Mesothelial cell of epicardium (in vitro differentiated cells): ENCODE results near the gene CEP41. TPM values are rescaled to one million over a fixed set of nuclear protein-coding genes. Genes with fewer than 3 reads are reported as not detected.
A peak's percentile ranks its signal among the peaks of the same experiment; 100 is the strongest.

Experiments
- DNase-seq, 2 experiments: peaks; one replicate each; pipeline ENCODE4 v3.0.0; 2021; ENCODE audit warnings: low spot score in 2 of 2; ENCODE audit not compliant: unreplicated experiment in 2 of 2
- H3K27ac Mint-ChIP-seq: 2 replicates; pipeline ENCODE4 v1.8.0; 2021; ENCODE audit warnings: mixed read lengths
- H3K27me3 Mint-ChIP-seq: 2 replicates; pipeline ENCODE4 v1.8.0; 2021; ENCODE audit warnings: low read depth, mixed read lengths
- H3K36me3 Mint-ChIP-seq: 2 replicates; pipeline ENCODE4 v1.8.0; 2021; ENCODE audit warnings: mixed read lengths
- H3K4me1 Mint-ChIP-seq: 2 replicates; pipeline ENCODE4 v1.8.0; 2021; ENCODE audit warnings: mixed read lengths
- H3K4me3 Mint-ChIP-seq: 2 replicates; pipeline ENCODE4 v1.8.0; 2021; ENCODE audit warnings: mild to moderate bottlenecking, moderate library complexity, mixed read lengths
- H3K9me3 Mint-ChIP-seq: 2 replicates; pipeline ENCODE4 v1.8.0; 2021; ENCODE audit warnings: mixed read lengths
- total RNA-seq: library from RNA; stranded (reverse); gene quantifications from 3 replicates; pipeline ENCODE4 v1.2.1, GENCODE V29; 2021
- TF ChIP-seq, protein P1 (sequence below): fragments of 200-600 bp; sonication (generic); IDR thresholded peaks from one replicate; pipeline ENCODE4 v1.5.0; 2021; ENCODE audit warnings: antibody characterized with exemption; ENCODE audit not compliant: unreplicated experiment

The CEP41 gene
- total RNA-seq, 1 donor from 2014 or later = 22.5 TPM

DNA sequence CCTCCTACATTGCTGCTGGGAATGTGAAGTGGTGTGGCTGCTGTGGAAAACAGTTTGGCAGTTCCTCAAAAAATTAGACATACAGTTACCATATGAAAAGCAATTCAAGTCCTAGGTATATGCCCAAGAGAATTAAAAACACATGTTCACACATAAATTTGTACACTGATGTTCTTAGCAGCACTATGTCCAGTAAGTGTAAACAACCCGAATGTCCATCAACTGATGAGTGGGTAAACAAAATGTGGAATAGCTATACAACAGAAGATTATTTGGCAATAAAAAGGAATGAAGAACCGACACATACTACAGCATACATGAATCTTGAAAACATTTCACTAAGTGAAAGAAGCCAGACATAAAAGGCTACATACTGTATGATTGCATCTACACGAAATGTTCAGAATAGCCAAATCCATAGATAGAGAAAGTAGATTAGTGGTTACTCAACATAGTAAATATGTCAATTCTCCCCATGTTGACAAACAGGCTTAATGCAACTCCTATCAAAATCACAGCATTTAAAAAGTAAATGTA, 17.2 kb downstream of the CEP41 start:
- H3K9me3 Mint-ChIP-seq = no peaks in the 10 kb centered on the region
- no peaks in the 10 kb centered on the region for H3K27me3 Mint-ChIP-seq
- H3K27ac Mint-ChIP-seq = no peak overlapping the region
- H3K4me3 Mint-ChIP-seq = no peak overlapping the region
- TF ChIP-seq, protein P1, sequence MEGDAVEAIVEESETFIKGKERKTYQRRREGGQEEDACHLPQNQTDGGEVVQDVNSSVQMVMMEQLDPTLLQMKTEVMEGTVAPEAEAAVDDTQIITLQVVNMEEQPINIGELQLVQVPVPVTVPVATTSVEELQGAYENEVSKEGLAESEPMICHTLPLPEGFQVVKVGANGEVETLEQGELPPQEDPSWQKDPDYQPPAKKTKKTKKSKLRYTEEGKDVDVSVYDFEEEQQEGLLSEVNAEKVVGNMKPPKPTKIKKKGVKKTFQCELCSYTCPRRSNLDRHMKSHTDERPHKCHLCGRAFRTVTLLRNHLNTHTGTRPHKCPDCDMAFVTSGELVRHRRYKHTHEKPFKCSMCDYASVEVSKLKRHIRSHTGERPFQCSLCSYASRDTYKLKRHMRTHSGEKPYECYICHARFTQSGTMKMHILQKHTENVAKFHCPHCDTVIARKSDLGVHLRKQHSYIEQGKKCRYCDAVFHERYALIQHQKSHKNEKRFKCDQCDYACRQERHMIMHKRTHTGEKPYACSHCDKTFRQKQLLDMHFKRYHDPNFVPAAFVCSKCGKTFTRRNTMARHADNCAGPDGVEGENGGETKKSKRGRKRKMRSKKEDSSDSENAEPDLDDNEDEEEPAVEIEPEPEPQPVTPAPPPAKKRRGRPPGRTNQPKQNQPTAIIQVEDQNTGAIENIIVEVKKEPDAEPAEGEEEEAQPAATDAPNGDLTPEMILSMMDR = no peak
- peaks cover 4% of the 10 kb centered on the region for H3K36me3 Mint-ChIP-seq
- DNase-seq = no peak
- peaks cover 47% of the 10 kb centered on the region for H3K4me1 Mint-ChIP-seq

DNA sequence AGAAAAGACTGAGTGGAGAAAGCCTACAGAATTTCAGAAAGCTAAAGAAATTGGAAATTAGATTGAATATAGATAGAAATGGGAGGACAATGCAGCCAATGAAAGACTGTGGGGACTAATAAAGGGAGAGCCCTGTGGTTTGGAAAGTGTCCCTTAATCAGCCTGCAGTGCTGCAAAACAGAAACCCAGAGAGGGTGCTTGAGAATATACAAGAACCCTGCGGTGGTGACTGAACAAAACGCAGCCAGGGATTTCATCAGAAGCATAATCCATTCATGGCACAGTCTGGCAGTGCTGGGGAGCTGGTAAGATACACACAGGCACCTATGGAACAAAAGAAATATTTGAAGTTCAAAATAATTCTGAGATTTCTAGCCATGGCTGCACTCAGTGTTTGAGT, 19.1 kb downstream of the CEP41 start:
- no peaks in the 10 kb centered on the region for H3K9me3 Mint-ChIP-seq
- H3K4me3 Mint-ChIP-seq = no peak overlapping the region
- TF ChIP-seq, protein P1 = no peak
- H3K27ac Mint-ChIP-seq = peak overlapping the region; percentile 75
- peaks cover 58% of the 10 kb centered on the region for H3K4me1 Mint-ChIP-seq
- H3K36me3 Mint-ChIP-seq = peaks cover 3% of the 10 kb centered on the region
- no peaks in the 10 kb centered on the region for H3K27me3 Mint-ChIP-seq
- DNase-seq = no peak

DNA sequence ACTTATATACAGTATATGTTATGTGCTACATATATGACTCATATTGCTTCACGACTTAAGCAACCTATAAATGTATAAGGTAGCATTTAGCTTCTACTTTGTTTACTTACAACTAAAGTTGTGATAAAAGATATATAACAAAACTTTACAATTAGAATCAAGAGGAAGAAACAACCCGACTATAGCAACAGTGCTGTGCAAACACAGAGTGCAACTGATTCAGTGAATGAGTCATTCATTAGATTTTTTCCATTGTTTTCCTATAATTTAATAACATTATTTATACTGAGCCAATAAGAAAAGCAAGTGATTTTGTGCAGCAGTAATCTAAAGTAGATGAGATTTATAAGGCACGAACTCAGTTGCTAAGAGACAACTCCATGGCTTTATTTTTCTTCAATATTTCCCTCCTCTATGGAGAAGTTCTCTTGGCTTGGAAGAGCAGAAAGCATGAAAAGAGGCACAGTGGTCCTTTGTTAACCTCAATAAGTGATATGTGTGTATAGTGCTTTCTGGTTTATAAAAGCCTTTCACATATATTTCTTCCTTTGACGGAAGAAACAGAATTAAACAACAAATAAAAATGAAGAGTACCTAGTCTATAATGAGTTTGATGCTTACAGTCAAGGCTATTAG, 19.8 kb downstream of the CEP41 start:
- Mint-ChIP-seq H3K4me1 (peaks cover 61% of the 10 kb centered on the region), H3K27ac (peak overlapping the region; percentile 75)

DNA sequence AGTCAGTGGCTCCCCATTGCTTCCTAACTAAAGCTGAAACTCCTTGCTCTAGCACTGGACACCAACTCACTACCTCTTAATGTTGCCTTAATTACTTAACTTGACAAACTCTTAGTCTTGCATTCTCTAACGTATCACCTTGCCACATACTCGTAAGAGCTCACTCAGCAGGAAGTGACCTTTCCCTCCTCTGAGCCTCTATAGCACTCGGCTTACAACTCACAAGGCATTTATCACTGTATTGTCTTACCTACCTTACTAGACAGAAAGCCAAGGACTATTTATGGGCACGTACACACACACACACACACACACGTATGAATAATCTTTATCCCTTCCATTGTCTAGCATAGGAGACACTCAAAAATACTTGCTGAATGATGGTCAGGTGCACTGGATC, 21.2 kb downstream of the CEP41 start:
- Mint-ChIP-seq H3K4me3 (no peak overlapping the region), H3K9me3 (no peaks in the 10 kb centered on the region), H3K36me3 (no peaks in the 10 kb centered on the region), H3K27me3 (no peaks in the 10 kb centered on the region), H3K4me1 (peaks cover 60% of the 10 kb centered on the region), H3K27ac (peak overlapping the region; percentile 57)
- TF ChIP-seq, protein P1 = no peak
- DNase-seq = no peak

More for the DNA sequence above, 19.8 kb downstream of the CEP41 start:
- no peaks in the 10 kb centered on the region for H3K9me3 Mint-ChIP-seq
- peaks cover 3% of the 10 kb centered on the region for H3K36me3 Mint-ChIP-seq
- DNase-seq = no peak
- no peak overlapping the region for H3K4me3 Mint-ChIP-seq
- no peaks in the 10 kb centered on the region for H3K27me3 Mint-ChIP-seq
- TF ChIP-seq, protein P1 = no peak

DNA sequence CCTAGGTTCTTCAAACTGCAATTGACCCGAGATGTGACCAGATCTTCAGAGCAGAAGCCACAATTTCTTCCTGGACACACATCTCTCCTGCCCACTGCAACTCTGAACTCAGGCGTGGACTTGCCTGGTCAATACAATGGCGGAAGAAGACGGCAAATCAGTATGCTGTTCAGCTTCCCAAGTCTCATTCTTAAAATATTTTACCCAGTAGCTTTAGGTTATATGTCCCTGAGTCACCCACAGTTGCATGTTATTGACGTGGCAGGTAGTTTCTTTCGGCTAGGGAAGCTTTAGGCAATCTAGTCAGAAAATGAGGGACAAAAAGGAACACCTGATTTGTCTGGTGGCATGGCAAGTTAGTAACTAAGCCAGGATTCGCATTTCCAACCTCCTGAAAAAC, 22.5 kb downstream of the CEP41 start:
- no peak for DNase-seq
- no peak overlapping the region for H3K4me3 Mint-ChIP-seq
- H3K36me3 Mint-ChIP-seq = no peaks in the 10 kb centered on the region
- H3K9me3 Mint-ChIP-seq = no peaks in the 10 kb centered on the region
- peak overlapping the region; percentile 91 for H3K27ac Mint-ChIP-seq
- H3K4me1 Mint-ChIP-seq = peaks cover 71% of the 10 kb centered on the region
- H3K27me3 Mint-ChIP-seq = no peaks in the 10 kb centered on the region
- TF ChIP-seq, protein P1 = no peak
